Breast epithelium (tissue), 3 donors: ENCODE data around the gene TMEFF2.

Experiments
- POLR2A ChIP-seq: fragments of 450-650 bp; IDR thresholded peaks from one replicate; pipeline ENCODE4 v1.6.1; 2016; ENCODE audit warnings: antibody characterized with exemption, mild to moderate bottlenecking, moderate library complexity
- POLR2AphosphoS5 ChIP-seq, 3 donors: sonication (generic); formaldehyde crosslinking; IDR thresholded peaks; one replicate each; pipeline ENCODE4 v1.6.1; 2017; ENCODE audit warnings: antibody characterized with exemption in 3 of 3
- TF ChIP-seq, protein P1 (sequence below), 3 donors: fragments of 450-650 bp; IDR thresholded peaks; one replicate each; pipeline ENCODE4 v1.5.1; 2016 to 2017; ENCODE audit warnings: antibody characterized with exemption in 3 of 3, mild to moderate bottlenecking in 3 of 3, moderate library complexity in 3 of 3

DNA sequence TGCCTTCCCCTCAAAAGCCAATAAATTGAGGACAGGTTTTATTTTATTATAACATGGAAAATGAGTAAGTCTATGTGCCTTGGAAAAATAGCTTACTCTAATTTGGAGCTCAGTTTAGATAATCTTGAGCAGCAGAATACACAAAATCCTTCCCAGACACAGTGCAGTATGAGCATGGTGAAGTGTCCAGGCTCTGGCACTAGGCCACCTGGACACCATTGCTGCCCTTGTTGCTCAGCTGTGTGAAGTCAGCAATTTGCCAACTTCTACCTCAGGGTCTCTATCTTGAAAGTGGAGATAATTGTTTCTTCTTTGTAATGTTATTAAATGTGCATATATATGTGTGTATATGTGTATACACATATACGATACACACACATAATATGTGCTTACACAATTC is 242.9 kb downstream of the TMEFF2 start:
- TF ChIP-seq, protein P1, sequence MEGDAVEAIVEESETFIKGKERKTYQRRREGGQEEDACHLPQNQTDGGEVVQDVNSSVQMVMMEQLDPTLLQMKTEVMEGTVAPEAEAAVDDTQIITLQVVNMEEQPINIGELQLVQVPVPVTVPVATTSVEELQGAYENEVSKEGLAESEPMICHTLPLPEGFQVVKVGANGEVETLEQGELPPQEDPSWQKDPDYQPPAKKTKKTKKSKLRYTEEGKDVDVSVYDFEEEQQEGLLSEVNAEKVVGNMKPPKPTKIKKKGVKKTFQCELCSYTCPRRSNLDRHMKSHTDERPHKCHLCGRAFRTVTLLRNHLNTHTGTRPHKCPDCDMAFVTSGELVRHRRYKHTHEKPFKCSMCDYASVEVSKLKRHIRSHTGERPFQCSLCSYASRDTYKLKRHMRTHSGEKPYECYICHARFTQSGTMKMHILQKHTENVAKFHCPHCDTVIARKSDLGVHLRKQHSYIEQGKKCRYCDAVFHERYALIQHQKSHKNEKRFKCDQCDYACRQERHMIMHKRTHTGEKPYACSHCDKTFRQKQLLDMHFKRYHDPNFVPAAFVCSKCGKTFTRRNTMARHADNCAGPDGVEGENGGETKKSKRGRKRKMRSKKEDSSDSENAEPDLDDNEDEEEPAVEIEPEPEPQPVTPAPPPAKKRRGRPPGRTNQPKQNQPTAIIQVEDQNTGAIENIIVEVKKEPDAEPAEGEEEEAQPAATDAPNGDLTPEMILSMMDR (IDR thresholded peaks at IDR 0.05), result no peak
- TF ChIP-seq POLR2AphosphoS5 (IDR thresholded peaks at IDR 0.05), result no peak
- no peak for TF ChIP-seq POLR2A
